Mesendoderm (in vitro differentiated cells): ENCODE measurements around the gene QSOX2.
A peak's percentile ranks its signal among the peaks of the same experiment; 100 is the strongest.

Experiments used
- DNase-seq: peaks from one replicate; pipeline ENCODE4 v3.0.0; 2013
- H2AK5ac ChIP-seq: 2 replicates; pipeline ENCODE4 v1.6.1; 2013; ENCODE audit warnings: low read length, inconsistent platforms
- H2BK120ac ChIP-seq: 2 replicates; pipeline ENCODE4 v1.6.1; 2013; ENCODE audit warnings: low read depth, mild to moderate bottlenecking, low read length, moderate library complexity, mixed read lengths
- H2BK15ac ChIP-seq: replicated peaks from 2 replicates; pipeline ENCODE4 v1.6.1; 2013; ENCODE audit warnings: low read depth, mild to moderate bottlenecking, moderate library complexity
- H2BK5ac ChIP-seq: 2 replicates; pipeline ENCODE4 v1.6.1; 2013; ENCODE audit warnings: low read length, inconsistent platforms
- H3K18ac ChIP-seq: 2 replicates; pipeline ENCODE4 v1.6.1; 2013; ENCODE audit warnings: mild to moderate bottlenecking, low read length, mixed read lengths
- H3K23ac ChIP-seq: one replicate; pipeline ENCODE4 v1.6.1; 2013; ENCODE audit warnings: low read length
- H3K27ac ChIP-seq: 2 replicates; pipeline ENCODE4 v1.5.1; 2013; ENCODE audit warnings: low read depth, mild to moderate bottlenecking, inconsistent platforms, low read length, moderate library complexity
- H3K27me3 ChIP-seq: 2 replicates; pipeline ENCODE4 v1.6.1; 2013; ENCODE audit warnings: low read length, control low read depth, mild to moderate bottlenecking, inconsistent platforms; ENCODE audit not compliant: insufficient read depth, poor library complexity
- H3K36me3 ChIP-seq: 2 replicates; pipeline ENCODE4 v1.6.1; 2013; ENCODE audit warnings: low read length, inconsistent platforms; ENCODE audit not compliant: control insufficient read depth, insufficient read depth
- H3K4ac ChIP-seq: one replicate; pipeline ENCODE4 v1.6.1; 2013; ENCODE audit warnings: low read depth, mild to moderate bottlenecking, low read length, moderate library complexity
- H3K4me1 ChIP-seq: 2 replicates; pipeline ENCODE4 v1.6.1; 2013; ENCODE audit warnings: low read depth, low read length, inconsistent platforms; ENCODE audit not compliant: control insufficient read depth
- H3K4me2 ChIP-seq: 2 replicates; pipeline ENCODE4 v1.6.1; 2013; ENCODE audit warnings: low read length
- H3K4me3 ChIP-seq: 2 replicates; pipeline ENCODE4 v1.5.1; 2013; ENCODE audit warnings: mild to moderate bottlenecking, low read length
- H3K56ac ChIP-seq: one replicate; pipeline ENCODE4 v1.6.1; 2013; ENCODE audit warnings: low read length
- H3K79me1 ChIP-seq: 2 replicates; pipeline ENCODE4 v1.6.1; 2013; ENCODE audit warnings: low read length, inconsistent platforms
- H3K79me2 ChIP-seq: 2 replicates; pipeline ENCODE4 v1.6.1; 2013; ENCODE audit warnings: mild to moderate bottlenecking, low read length; ENCODE audit not compliant: control insufficient read depth, insufficient read depth
- H3K9ac ChIP-seq: 2 replicates; pipeline ENCODE4 v1.6.1; 2013; ENCODE audit warnings: low read length, inconsistent platforms
- H4K5ac ChIP-seq: one replicate; pipeline ENCODE4 v1.6.1; 2013; ENCODE audit warnings: low read length
- H4K8ac ChIP-seq: one replicate; pipeline ENCODE4 v1.6.1; 2013; ENCODE audit warnings: low read depth, mild to moderate bottlenecking, control low read depth, low read length, moderate library complexity
- WGBS: extraction: QIAGEN DNeasy Blood & Tissue Kit; methylation state at CpG from one replicate; pipeline ENCODE4 v1.1.7; 2013; ENCODE audit warnings: low lambda C conversion rate, missing lambda C conversion rate; ENCODE audit not compliant: insufficient coverage; ENCODE audit errors: extremely low coverage; 5-methylcytosine and 5-hydroxymethylcytosine counted together

Gene QSOX2

DNA sequence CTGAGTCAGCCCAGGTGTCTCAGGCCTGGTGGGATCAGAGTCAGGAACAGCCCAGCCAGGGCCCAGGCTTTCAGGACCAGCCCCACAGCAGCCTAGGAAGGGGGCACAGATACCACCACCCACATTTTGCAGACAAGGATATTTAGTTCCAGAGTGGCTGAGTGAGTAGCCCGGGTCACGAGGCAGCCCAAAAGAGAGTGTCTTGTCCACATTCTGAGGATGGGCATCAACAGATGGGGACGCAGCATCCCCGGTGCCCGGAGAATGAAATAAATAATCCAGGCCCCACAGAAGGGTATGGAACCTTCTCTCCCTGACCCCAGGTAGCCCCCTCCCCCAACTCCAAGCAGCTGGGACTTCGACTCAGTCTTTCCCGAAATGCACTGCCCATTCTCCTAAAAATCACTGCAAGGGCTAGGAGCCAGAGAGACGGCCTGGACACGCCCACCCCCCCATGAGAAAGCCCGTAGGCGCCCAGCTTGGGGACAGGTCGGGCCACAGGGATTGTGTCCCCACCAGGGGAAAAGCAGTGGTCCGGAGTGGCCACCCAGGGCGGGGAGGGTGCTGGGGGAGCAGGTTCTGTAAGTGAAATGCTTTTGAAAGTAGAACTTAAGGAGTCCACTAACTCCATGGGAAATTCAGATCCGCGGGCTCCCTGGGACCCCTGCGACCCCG, 47.5 kb downstream of the QSOX2 start:
- Histone ChIP-seq H3K4ac (no peak overlapping the region), H3K27ac (no peak overlapping the region), H3K9ac (no peak overlapping the region), H3K36me3 (no peaks in the 10 kb centered on the region), H3K79me1 (no peaks in the 10 kb centered on the region), H3K4me1 (no peaks in the 10 kb centered on the region), H3K4me3 (no peak overlapping the region), H2AK5ac (no peak overlapping the region), H3K4me2 (no peak overlapping the region), H2BK15ac (no peak overlapping the region), H3K23ac (no peak overlapping the region), H3K79me2 (no peaks in the 10 kb centered on the region), H2BK5ac (no peak overlapping the region), H3K56ac (no peak overlapping the region), H3K27me3 (peaks cover 82% of the 10 kb centered on the region), H3K18ac (no peak overlapping the region), H2BK120ac (no peak overlapping the region), H4K8ac (no peak overlapping the region), H4K5ac (no peak overlapping the region)
- no peak for DNase-seq
- WGBS, result no CpG with 5 or more reads among the region's 18 CpGs

GRCh38 chr9:136197084-136197875, 48.3 kb downstream of the QSOX2 start:
- no peak overlapping the region for H2BK5ac ChIP-seq
- H3K23ac ChIP-seq, result no peak overlapping the region
- H4K8ac ChIP-seq, result no peak overlapping the region
- H3K56ac ChIP-seq, result no peak overlapping the region
- H2BK15ac ChIP-seq, result no peak overlapping the region
- no peaks in the 10 kb centered on the region for H3K79me2 ChIP-seq
- no peak overlapping the region for H3K18ac ChIP-seq
- H2AK5ac ChIP-seq, result no peak overlapping the region
- peaks cover 82% of the 10 kb centered on the region for H3K27me3 ChIP-seq
- no peak overlapping the region for H3K9ac ChIP-seq
- no CpG with 5 or more reads among the region's 35 CpGs for WGBS
- no peak overlapping the region for H2BK120ac ChIP-seq
- H3K4me1 ChIP-seq, result no peaks in the 10 kb centered on the region
- no peak overlapping the region for H3K27ac ChIP-seq
- no peaks in the 10 kb centered on the region for H3K36me3 ChIP-seq
- no peaks in the 10 kb centered on the region for H3K79me1 ChIP-seq
- no peak overlapping the region for H3K4me2 ChIP-seq
- no peak overlapping the region for H3K4ac ChIP-seq
- H3K4me3 ChIP-seq, result no peak overlapping the region
- no peak overlapping the region for H4K5ac ChIP-seq
- no peak for DNase-seq

GRCh38 chr9:136196404-136197083, 49.1 kb downstream of the QSOX2 start:
- H3K9ac ChIP-seq, result no peak overlapping the region
- H3K79me1 ChIP-seq, result no peaks in the 10 kb centered on the region
- no CpG with 5 or more reads among the region's 16 CpGs for WGBS
- no peak overlapping the region for H3K4me3 ChIP-seq
- no peaks in the 10 kb centered on the region for H3K4me1 ChIP-seq
- H2BK120ac ChIP-seq, result no peak overlapping the region
- H3K79me2 ChIP-seq, result no peaks in the 10 kb centered on the region
- H2BK15ac ChIP-seq, result no peak overlapping the region
- H3K27ac ChIP-seq, result no peak overlapping the region
- H3K36me3 ChIP-seq, result no peaks in the 10 kb centered on the region
- H4K5ac ChIP-seq, result no peak overlapping the region
- H4K8ac ChIP-seq, result no peak overlapping the region
- no peak overlapping the region for H3K56ac ChIP-seq
- H3K4ac ChIP-seq, result no peak overlapping the region
- H3K4me2 ChIP-seq, result no peak overlapping the region
- no peak overlapping the region for H3K18ac ChIP-seq
- no peak overlapping the region for H2AK5ac ChIP-seq
- H3K23ac ChIP-seq, result no peak overlapping the region
- no peak overlapping the region for H2BK5ac ChIP-seq
- DNase-seq, result no peak
- peaks cover 82% of the 10 kb centered on the region for H3K27me3 ChIP-seq

GRCh38 chr9:136194540-136194939, 51.1 kb downstream of the QSOX2 start:
- H3K4me1 ChIP-seq, result no peaks in the 10 kb centered on the region
- no peak overlapping the region for H2AK5ac ChIP-seq
- WGBS, result no CpG with 5 or more reads among the region's 5 CpGs
- H3K56ac ChIP-seq, result no peak overlapping the region
- no peak overlapping the region for H2BK5ac ChIP-seq
- H2BK15ac ChIP-seq, result no peak overlapping the region
- no peaks in the 10 kb centered on the region for H3K79me2 ChIP-seq
- H3K23ac ChIP-seq, result no peak overlapping the region
- H3K27ac ChIP-seq, result no peak overlapping the region
- no peak overlapping the region for H3K4ac ChIP-seq
- DNase-seq, result peak; percentile 82
- no peak overlapping the region for H2BK120ac ChIP-seq
- no peak overlapping the region for H4K5ac ChIP-seq
- no peak overlapping the region for H3K4me2 ChIP-seq
- H3K4me3 ChIP-seq, result no peak overlapping the region
- H3K79me1 ChIP-seq, result no peaks in the 10 kb centered on the region
- H3K18ac ChIP-seq, result no peak overlapping the region
- no peaks in the 10 kb centered on the region for H3K36me3 ChIP-seq
- H3K9ac ChIP-seq, result no peak overlapping the region
- peaks cover 64% of the 10 kb centered on the region for H3K27me3 ChIP-seq
- no peak overlapping the region for H4K8ac ChIP-seq

DNA sequence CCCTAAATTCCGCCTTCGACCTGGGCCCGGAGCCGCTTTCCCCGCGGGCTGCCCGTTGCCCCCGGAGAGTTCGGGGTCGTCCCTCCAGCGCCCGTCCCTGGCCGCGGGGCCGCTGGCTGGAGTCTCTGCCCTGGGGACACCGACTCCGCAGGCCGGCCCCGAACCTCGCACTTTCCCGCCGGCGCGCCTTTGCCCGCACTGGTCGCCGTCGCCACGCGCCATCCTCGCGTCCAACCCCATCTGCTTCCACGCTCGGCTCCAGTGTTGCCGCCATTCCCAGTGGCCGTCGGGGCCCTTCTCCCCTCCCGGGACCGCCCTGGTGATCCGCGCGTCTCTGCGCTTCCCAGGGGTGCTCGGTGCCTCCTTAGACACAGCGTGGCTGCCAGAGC, 51.7 kb downstream of the QSOX2 start:
- H2AK5ac ChIP-seq, result no peak overlapping the region
- no peak overlapping the region for H2BK120ac ChIP-seq
- H3K79me2 ChIP-seq, result no peaks in the 10 kb centered on the region
- H3K27me3 ChIP-seq, result peaks cover 60% of the 10 kb centered on the region
- DNase-seq, result no peak
- no peaks in the 10 kb centered on the region for H3K4me1 ChIP-seq
- H3K4ac ChIP-seq, result no peak overlapping the region
- H3K18ac ChIP-seq, result no peak overlapping the region
- H3K79me1 ChIP-seq, result no peaks in the 10 kb centered on the region
- H3K4me3 ChIP-seq, result no peak overlapping the region
- H3K56ac ChIP-seq, result no peak overlapping the region
- H4K5ac ChIP-seq, result no peak overlapping the region
- H3K27ac ChIP-seq, result no peak overlapping the region
- H3K23ac ChIP-seq, result no peak overlapping the region
- no peak overlapping the region for H2BK5ac ChIP-seq
- H3K4me2 ChIP-seq, result no peak overlapping the region
- H4K8ac ChIP-seq, result no peak overlapping the region
- no peak overlapping the region for H2BK15ac ChIP-seq
- H3K36me3 ChIP-seq, result no peaks in the 10 kb centered on the region
- H3K9ac ChIP-seq, result no peak overlapping the region
- WGBS, result no CpG with 5 or more reads among the region's 45 CpGs
